ENCODE measurements around the gene CD3D. TPM values are rescaled to one million over a fixed set of nuclear protein-coding genes. Genes with fewer than 3 reads are reported as not detected.

Gene CD3D
- total RNA-seq, 1 donor from 2014 or later = not detected

DNA sequence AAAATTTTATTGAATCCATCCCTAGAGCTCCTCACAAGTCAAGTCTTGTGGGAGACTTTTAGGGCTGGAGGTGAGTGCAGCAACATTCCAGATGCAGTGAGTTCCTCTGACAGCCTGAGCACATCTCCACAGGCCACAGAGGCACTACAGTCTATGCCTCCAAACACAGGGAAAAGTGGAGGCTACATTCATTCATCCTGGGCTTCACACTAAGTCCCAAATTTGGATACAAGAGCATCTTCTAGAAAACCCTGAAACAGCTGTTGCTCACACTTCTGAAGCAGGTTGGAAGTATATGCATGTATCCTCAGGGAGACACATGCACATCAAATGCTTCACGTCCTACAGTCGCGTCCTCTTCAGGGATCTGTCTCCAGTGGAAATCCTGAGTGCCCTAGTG is 1.2 kb downstream of the CD3D start:
- TF ChIP-seq, protein P1, sequence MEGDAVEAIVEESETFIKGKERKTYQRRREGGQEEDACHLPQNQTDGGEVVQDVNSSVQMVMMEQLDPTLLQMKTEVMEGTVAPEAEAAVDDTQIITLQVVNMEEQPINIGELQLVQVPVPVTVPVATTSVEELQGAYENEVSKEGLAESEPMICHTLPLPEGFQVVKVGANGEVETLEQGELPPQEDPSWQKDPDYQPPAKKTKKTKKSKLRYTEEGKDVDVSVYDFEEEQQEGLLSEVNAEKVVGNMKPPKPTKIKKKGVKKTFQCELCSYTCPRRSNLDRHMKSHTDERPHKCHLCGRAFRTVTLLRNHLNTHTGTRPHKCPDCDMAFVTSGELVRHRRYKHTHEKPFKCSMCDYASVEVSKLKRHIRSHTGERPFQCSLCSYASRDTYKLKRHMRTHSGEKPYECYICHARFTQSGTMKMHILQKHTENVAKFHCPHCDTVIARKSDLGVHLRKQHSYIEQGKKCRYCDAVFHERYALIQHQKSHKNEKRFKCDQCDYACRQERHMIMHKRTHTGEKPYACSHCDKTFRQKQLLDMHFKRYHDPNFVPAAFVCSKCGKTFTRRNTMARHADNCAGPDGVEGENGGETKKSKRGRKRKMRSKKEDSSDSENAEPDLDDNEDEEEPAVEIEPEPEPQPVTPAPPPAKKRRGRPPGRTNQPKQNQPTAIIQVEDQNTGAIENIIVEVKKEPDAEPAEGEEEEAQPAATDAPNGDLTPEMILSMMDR (conservative IDR thresholded peaks at IDR 0.05; ENCODE audit: low read depth, low read length) = no peak
- H3K4me3 ChIP-seq (ENCODE audit: low read depth, low read length) = no peak overlapping the region
- no peak for DNase-seq (ENCODE audit: low read depth)

DNA sequence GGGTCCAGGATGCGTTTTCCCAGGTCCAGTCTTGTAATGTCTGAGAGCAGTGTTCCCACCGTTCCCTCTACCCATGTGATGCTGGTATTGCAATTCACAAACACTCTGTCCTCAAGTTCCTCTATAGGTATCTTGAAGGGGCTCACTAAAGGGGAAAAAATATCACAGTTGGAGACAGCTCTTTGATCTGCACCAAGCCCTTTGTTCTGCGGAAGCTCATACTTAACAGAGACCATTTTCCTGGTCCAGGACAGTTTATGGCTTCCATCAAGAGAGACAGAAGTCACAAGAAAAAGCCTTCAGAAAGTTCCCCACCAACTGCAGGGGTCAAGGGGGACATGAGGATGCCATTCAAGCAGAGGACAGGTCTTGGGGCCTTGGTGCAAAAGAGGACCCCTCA is 2.1 kb downstream of the CD3D start:
- DNase-seq (ENCODE audit: low read depth) = no peak

DNA sequence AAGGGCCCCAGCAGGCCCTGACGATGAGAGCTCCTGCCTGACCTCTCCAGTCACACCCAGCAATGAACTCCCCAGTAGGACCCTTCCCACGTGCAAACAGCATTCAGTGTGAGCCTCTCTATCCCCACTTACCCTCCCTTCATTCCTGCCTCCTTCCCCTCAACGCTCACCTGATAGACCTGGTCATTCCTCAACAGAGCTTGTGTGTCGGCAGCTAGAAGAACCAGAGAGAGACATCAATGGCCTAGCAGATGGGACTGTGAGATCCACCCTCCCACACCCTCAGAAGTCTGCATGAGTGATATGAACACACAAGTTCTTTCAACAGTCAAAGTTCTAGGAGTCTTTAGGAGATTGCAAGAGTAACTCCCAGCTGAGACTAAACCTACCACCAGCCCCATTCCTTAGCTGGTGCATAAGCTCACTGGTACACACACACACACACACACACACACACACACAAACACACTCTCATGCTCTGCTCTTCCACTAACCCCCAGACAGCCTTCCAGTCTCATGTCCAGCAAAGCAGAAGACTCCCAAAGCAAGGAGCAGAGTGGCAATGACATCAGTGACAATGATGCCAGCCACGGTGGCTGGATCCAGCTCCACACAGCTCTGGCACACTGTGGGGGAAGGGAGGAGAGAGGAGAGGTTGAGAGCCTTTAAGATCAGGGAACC is 3.1 kb downstream of the CD3D start:
- TF ChIP-seq, protein P1 (conservative IDR thresholded peaks at IDR 0.05; ENCODE audit: low read depth, low read length) = no peak
- no peak for DNase-seq (ENCODE audit: low read depth)

More for the DNA sequence above, 2.1 kb downstream of the CD3D start:
- no peak overlapping the region for H3K4me3 ChIP-seq (ENCODE audit: low read depth, low read length)
- TF ChIP-seq, protein P1 (conservative IDR thresholded peaks at IDR 0.05; ENCODE audit: low read depth, low read length) = no peak

DNA sequence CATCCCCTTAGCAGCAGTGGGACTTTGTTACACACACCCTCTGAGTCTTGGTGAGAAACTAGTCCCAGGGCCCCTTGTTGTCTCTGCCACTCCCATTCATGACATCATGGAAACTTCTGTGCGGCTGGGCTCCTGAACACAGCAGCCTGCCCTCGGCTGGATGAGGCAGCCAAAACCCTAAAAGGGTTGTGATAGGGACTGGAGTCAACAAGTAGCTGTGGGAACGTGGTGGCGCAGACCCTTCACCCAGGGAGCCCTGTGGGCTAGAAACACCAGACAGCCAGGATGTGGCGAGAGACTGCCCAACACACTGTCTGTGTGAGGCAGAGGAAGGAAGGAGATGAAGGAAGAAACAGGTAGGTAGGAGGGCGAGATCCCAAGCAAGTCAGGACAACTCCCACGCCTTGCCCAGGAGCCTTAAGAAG is 3.9 kb downstream of the CD3D start:
- DNase-seq (ENCODE audit: low read depth) = no peak

More for the DNA sequence above, 3.1 kb downstream of the CD3D start:
- no peak overlapping the region for H3K4me3 ChIP-seq (ENCODE audit: low read depth, low read length)

DNA sequence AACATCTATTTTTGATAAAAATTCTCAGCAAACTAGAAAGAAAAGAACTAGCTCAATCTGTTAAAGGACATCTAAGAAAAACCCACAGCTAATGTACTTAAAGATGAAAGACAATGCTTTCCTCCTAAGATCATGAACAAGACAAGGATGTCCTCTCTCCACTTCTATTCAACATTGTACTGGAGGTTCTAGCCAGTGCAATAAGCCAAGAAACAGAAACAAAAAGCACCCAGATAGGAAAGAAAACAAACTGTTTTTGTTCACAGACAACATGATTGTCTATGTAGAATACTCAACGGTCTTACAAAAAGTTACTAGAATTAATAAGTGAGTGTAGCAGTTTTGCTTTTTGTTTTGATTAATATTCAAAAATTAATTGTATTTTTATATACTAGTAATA is 7.8 kb downstream of the CD3D start:
- H3K4me3 ChIP-seq (ENCODE audit: low read depth, low read length) = no peak overlapping the region
- no peak for DNase-seq (ENCODE audit: low read depth)
- TF ChIP-seq, protein P1 (conservative IDR thresholded peaks at IDR 0.05; ENCODE audit: low read depth, low read length) = no peak

More for the DNA sequence above, 3.9 kb downstream of the CD3D start:
- no peak overlapping the region for H3K4me3 ChIP-seq (ENCODE audit: low read depth, low read length)
- TF ChIP-seq, protein P1 (conservative IDR thresholded peaks at IDR 0.05; ENCODE audit: low read depth, low read length) = no peak

DNA sequence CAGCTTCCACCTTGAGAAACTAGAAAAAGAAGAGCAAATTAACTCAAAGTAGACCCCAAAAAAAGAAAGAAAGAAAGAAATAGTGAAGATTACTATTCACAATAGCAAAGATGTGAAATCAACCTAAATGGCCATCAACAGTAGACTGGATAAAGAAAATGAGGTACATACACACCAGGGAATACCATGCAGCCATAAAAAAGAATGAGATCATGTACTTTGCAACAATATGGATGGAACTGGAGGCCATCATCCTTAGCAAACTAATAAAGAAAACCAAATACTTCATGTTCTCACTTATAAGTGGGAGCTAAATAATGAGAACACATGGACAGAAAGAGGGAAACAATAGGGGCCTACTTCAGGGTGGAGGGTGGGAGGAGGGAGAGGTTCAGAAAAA is 13.8 kb downstream of the CD3D start:
- H3K4me3 ChIP-seq (ENCODE audit: low read depth, low read length) = no peak overlapping the region
- no peak for DNase-seq (ENCODE audit: low read depth)
- TF ChIP-seq, protein P1 (conservative IDR thresholded peaks at IDR 0.05; ENCODE audit: low read depth, low read length) = no peak

DNA sequence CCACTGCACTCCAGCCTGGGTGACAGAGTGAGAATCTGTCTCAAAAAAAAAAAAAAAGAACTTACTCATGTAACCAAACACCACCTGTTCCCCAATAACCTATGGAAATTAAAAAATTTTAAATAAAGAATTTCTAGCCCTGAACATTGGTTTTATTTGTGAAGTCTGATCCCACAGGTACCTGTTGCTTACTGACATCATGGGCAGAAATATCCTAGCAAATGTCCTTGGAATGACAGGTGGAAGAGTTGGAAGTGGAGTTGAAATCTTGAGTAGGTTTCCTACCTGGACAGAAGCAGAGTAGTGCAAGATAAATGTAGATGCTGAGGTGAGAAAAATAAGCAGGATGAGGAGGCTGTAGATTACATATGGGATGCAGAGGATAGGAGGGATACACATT is 17.2 kb downstream of the CD3D start:
- TF ChIP-seq, protein P1 (conservative IDR thresholded peaks at IDR 0.05; ENCODE audit: low read depth, low read length) = no peak
- no peak overlapping the region for H3K4me3 ChIP-seq (ENCODE audit: low read depth, low read length)
- no peak for DNase-seq (ENCODE audit: low read depth)

Measured in epithelial cell of proximal tubule (primary cell).